HEK293T (cell line): Measurements from ENCODE around the gene HOXD9.

Experiments
- CTCF ChIA-PET: fragments of 350-600 bp; formaldehyde crosslinking; extraction: SDS; loops from one replicate; lab custom pipeline; 2021; ENCODE audit warnings: antibody characterized with exemption, inconsistent platforms; lab: Yijun Ruan, JAX
- POLR2A ChIA-PET: fragments of 350-600 bp; formaldehyde crosslinking; extraction: SDS; loops from one replicate; lab custom pipeline; 2020; ENCODE audit warnings: antibody characterized with exemption, inconsistent platforms; lab: Yijun Ruan, JAX
- DNase-seq: peaks from one replicate; pipeline ENCODE4 v3.0.0; 2012; ENCODE audit warnings: mixed read lengths; ENCODE audit errors: extremely low spot score
- ARNT ChIP-seq: fragments of 450-650 bp; IDR thresholded peaks from 2 replicates; pipeline ENCODE4 v1.6.1; 2017; ENCODE audit warnings: mild to moderate bottlenecking
- BHLHE40 ChIP-seq: fragments of 450-650 bp; IDR thresholded peaks from 2 replicates; pipeline ENCODE4 v1.6.1; 2016; ENCODE audit warnings: mild to moderate bottlenecking, moderate library complexity, borderline replicate concordance
- CTBP1 ChIP-seq: fragments of 450-650 bp; IDR thresholded peaks from 2 replicates; pipeline ENCODE4 v1.6.1; 2016; ENCODE audit warnings: borderline replicate concordance
- ELF4 ChIP-seq: fragments of 450-650 bp; IDR thresholded peaks from 2 replicates; pipeline ENCODE4 v1.6.1; 2017; ENCODE audit warnings: antibody characterized with exemption
- FOXA1 ChIP-seq: fragments of 450-650 bp; IDR thresholded peaks from 2 replicates; pipeline ENCODE4 v1.6.1; 2016; ENCODE audit warnings: mild to moderate bottlenecking
- FOXK2 ChIP-seq: fragments of 450-650 bp; IDR thresholded peaks from 2 replicates; pipeline ENCODE4 v1.6.1; 2016; ENCODE audit warnings: mild to moderate bottlenecking
- FOXM1 ChIP-seq: fragments of 450-650 bp; IDR thresholded peaks from 2 replicates; pipeline ENCODE4 v1.6.1; 2017; ENCODE audit warnings: mild to moderate bottlenecking, borderline replicate concordance
- HDGF ChIP-seq: fragments of 450-650 bp; IDR thresholded peaks from 2 replicates; pipeline ENCODE4 v1.6.1; 2017; ENCODE audit warnings: antibody characterized with exemption, borderline replicate concordance
- L3MBTL2 ChIP-seq: fragments of 450-650 bp; conservative IDR thresholded peaks from 2 replicates; pipeline ENCODE4 v1.6.1; 2016; ENCODE audit warnings: mild to moderate bottlenecking
- LEF1 ChIP-seq: fragments of 450-650 bp; IDR thresholded peaks from 2 replicates; pipeline ENCODE4 v1.6.1; 2017; ENCODE audit warnings: mild to moderate bottlenecking, borderline replicate concordance
- NFRKB ChIP-seq: fragments of 450-650 bp; IDR thresholded peaks from 2 replicates; pipeline ENCODE4 v1.6.1; 2016; ENCODE audit warnings: mild to moderate bottlenecking, moderate library complexity
- SP1 ChIP-seq: fragments of 450-650 bp; IDR thresholded peaks from 2 replicates; pipeline ENCODE4 v1.6.1; 2017
- SUZ12 ChIP-seq: fragments of 450-650 bp; IDR thresholded peaks from 2 replicates; pipeline ENCODE4 v1.6.1; 2016; ENCODE audit warnings: mild to moderate bottlenecking
- TARDBP ChIP-seq: fragments of 450-650 bp; IDR thresholded peaks from 2 replicates; pipeline ENCODE4 v1.6.1; 2016
- ZNF384 ChIP-seq: fragments of 450-650 bp; IDR thresholded peaks from 2 replicates; pipeline ENCODE4 v1.6.1; 2016
- TF ChIP-seq, protein P1 (sequence below): fragments of 450-650 bp; IDR thresholded peaks from 2 replicates; pipeline ENCODE4 v1.6.1; 2016

HOXD9 gene

DNA sequence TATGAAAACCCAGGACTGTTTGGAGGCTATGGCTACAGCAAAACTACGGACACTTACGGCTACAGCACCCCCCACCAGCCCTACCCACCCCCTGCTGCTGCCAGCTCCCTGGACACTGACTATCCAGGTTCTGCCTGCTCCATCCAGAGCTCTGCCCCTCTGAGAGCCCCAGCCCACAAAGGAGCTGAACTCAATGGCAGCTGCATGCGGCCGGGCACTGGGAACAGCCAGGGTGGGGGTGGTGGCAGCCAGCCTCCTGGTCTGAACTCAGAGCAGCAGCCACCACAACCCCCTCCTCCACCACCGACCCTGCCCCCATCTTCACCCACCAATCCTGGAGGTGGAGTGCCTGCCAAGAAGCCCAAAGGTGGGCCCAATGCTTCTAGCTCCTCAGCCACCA lies 46.7 kb downstream of the HOXD9 start:
- POLR2A ChIA-PET = interaction anchor here (0.9 to 1.2 kb wide), 3 partner anchors 9 to 100 kb away, joined by 3 read pairs; partner anchors contain the start of gene MTX2
- TF ChIP-seq SP1 (no peak), FOXA1 (no peak), NFRKB (no peak), SUZ12 (no peak), FOXK2 (no peak), L3MBTL2 (no peak), CTBP1 (no peak), LEF1 (no peak), ZNF384 (no peak), TARDBP (no peak), BHLHE40 (no peak), FOXM1 (no peak), ELF4 (no peak)
- TF ChIP-seq, protein P1, sequence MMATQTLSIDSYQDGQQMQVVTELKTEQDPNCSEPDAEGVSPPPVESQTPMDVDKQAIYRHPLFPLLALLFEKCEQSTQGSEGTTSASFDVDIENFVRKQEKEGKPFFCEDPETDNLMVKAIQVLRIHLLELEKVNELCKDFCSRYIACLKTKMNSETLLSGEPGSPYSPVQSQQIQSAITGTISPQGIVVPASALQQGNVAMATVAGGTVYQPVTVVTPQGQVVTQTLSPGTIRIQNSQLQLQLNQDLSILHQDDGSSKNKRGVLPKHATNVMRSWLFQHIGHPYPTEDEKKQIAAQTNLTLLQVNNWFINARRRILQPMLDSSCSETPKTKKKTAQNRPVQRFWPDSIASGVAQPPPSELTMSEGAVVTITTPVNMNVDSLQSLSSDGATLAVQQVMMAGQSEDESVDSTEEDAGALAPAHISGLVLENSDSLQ = no peak
- CTCF ChIA-PET = no interaction called here
- no peak for DNase-seq

DNA sequence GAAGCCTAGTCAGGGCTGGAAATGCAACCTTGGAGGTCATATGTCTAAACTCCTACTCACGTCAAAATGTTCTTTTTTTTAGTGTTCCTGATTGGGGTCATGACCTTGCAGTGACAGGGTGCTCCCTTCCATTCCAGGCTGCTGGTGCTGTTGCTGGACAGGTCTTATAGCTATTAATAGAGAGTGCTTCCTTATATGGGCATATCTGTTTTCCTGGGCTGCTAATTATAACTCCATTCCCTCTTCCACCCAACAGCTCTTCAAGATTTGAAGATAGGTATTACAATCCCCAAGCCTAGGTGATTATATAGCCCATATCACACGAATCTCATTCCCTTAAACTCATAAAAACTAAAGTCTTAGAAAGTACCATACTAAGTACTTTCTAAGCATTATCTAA lies 47.2 kb downstream of the HOXD9 start:
- TF ChIP-seq BHLHE40 (no peak), HDGF (no peak), ZNF384 (no peak), FOXK2 (no peak), FOXA1 (no peak), NFRKB (no peak), TARDBP (no peak), ELF4 (no peak), CTBP1 (no peak), SP1 (no peak)
- TF ChIP-seq, protein P1 = no peak
- CTCF ChIA-PET = no interaction called here
- no peak for DNase-seq
- POLR2A ChIA-PET = interaction anchor here (0.9 to 1.2 kb wide), 3 partner anchors 9 to 99 kb away, joined by 3 read pairs; partner anchors contain the start of gene MTX2

DNA sequence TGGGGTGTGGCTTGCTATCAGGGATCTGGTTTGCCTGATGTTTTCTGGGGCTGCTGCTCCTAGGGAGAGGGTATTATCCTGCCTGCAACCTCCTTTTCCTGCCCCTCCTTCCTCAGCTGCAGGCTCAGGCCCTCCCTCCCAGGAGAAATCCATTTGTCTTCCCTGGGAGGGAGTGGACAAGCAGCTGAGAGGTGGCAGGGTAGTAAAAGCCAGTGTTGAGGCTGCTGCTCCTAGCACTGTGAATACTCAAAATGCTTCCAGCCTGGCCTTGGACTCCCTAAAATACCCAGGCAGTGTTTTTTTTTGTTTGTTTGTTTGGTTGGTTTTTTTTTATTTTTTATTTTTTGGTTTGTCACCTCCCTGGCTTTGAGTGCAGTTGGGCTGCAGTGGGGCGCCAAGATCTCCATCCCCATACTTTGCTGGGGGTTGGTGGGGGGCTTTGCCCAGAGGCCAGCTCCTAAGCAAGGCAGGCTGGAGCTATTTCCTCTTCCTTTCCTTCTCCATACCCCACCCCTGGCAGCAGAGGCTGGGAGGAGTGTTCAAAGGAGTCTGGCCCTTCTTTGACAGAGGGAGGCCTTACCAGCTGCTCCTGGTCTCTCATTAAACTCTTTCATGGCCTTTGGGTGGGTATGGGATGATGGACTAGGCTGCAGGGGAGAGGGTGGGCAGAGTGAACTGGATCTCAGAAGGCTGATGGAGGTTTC lies 48.2 kb downstream of the HOXD9 start:
- no peak for DNase-seq
- POLR2A ChIA-PET = no interaction called here
- TF ChIP-seq FOXM1 = no peak
- TF ChIP-seq ZNF384 = no peak
- no peak for TF ChIP-seq BHLHE40
- TF ChIP-seq L3MBTL2 = no peak
- TF ChIP-seq ARNT = no peak
- TF ChIP-seq LEF1 = no peak
- no peak for TF ChIP-seq SUZ12
- TF ChIP-seq CTBP1 = no peak
- TF ChIP-seq ELF4 = no peak
- TF ChIP-seq FOXA1 = no peak
- TF ChIP-seq NFRKB = no peak
- TF ChIP-seq SP1 = no peak
- CTCF ChIA-PET = no interaction called here

DNA sequence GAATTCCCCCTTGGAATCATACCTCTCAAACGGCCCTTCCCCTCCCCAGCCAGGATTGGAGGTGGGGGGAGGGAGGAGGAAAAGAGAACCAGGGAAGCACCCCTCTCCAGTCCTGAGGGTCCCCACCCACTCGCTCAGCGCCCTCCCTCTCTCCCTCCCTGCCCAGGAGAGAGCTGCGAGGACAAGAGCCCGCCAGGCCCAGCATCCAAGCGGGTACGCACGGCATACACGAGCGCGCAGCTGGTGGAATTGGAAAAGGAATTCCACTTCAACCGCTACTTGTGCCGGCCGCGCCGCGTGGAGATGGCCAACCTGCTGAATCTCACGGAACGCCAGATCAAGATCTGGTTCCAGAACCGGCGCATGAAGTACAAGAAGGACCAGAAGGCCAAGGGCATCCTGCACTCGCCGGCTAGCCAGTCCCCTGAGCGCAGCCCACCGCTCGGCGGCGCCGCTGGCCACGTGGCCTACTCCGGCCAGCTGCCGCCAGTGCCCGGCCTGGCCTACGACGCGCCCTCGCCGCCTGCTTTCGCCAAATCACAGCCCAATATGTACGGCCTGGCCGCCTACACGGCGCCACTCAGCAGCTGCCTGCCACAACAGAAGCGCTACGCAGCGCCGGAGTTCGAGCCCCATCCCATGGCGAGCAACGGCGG lies 49.0 kb downstream of the HOXD9 start:
- TF ChIP-seq CTBP1 = no peak
- no peak for TF ChIP-seq SUZ12
- POLR2A ChIA-PET = no interaction called here
- DNase-seq = no peak
- CTCF ChIA-PET = no interaction called here

DNA sequence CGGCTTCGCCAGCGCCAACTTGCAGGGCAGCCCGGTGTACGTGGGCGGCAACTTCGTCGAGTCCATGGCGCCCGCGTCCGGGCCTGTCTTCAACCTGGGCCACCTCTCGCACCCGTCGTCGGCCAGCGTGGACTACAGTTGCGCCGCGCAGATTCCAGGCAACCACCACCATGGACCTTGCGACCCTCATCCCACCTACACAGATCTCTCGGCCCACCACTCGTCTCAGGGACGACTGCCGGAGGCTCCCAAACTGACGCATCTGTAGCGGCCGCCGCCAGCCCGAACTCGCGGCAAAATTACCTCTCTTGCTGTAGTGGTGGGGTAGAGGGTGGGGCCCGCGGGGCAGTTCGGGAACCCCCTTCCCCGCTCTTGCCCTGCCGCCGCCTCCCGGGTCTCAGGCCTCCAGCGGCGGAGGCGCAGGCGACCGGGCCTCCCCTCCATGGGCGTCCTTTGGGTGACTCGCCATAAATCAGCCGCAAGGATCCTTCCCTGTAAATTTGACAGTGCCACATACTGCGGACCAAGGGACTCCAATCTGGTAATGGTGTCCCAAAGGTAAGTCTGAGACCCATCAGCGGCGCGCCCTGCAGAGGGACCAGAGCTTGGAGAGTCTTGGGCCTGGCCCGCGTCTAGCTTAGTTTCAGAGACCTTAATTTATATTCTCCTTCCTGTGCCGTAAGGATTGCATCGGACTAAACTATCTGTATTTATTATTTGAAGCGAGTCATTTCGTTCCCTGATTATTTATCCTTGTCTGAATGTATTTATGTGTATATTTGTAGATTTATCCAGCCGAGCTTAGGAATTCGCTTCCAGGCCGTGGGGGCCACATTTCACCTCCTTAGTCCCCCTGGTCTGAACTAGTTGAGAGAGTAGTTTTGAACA lies 49.7 kb downstream of the HOXD9 start:
- TF ChIP-seq TARDBP = no peak
- no peak for TF ChIP-seq ELF4
- TF ChIP-seq FOXK2 = no peak
- TF ChIP-seq LEF1 = no peak
- TF ChIP-seq BHLHE40 = no peak
- TF ChIP-seq SUZ12 = no peak
- no peak for TF ChIP-seq ZNF384
- TF ChIP-seq HDGF = no peak
- TF ChIP-seq FOXA1 = no peak
- no peak for TF ChIP-seq NFRKB
- TF ChIP-seq CTBP1 = no peak
- TF ChIP-seq, protein P1 = no peak
- TF ChIP-seq L3MBTL2 = no peak
- CTCF ChIA-PET = interaction anchor here (0.6 to 1.6 kb wide), 2 partner anchors 11 to 145 kb away, joined by 3 to 4 read pairs; no protein-coding TSS in a partner anchor
- no peak for DNase-seq
- POLR2A ChIA-PET = no interaction called here
